HUES6 (cell line): ENCODE measurements around the gene WDR90.

Experiments used
- H3K27ac ChIP-seq: 2 replicates; pipeline ENCODE4 v1.7.0; 2013; ENCODE audit warnings: low read depth, mild to moderate bottlenecking, low read length, inconsistent platforms
- H3K27me3 ChIP-seq: 2 replicates; pipeline ENCODE4 v1.6.1; 2013; ENCODE audit warnings: low read length; ENCODE audit not compliant: control insufficient read depth, insufficient read depth
- H3K36me3 ChIP-seq: 2 replicates; pipeline ENCODE4 v1.6.1; 2013; ENCODE audit warnings: low read length; ENCODE audit not compliant: control insufficient read depth, insufficient read depth
- H3K4me1 ChIP-seq: 2 replicates; pipeline ENCODE4 v1.6.1; 2013; ENCODE audit warnings: low read length; ENCODE audit not compliant: control insufficient read depth, insufficient read depth
- H3K4me3 ChIP-seq: 2 replicates; pipeline ENCODE4 v1.5.1; 2013; ENCODE audit warnings: low read depth, low read length
- H3K9ac ChIP-seq: one replicate; pipeline ENCODE4 v1.6.1; 2013; ENCODE audit warnings: mild to moderate bottlenecking, low read length
- H3K9me3 ChIP-seq: 2 replicates; pipeline ENCODE4 v1.6.1; 2013; ENCODE audit warnings: low read depth, low read length; ENCODE audit not compliant: control insufficient read depth, insufficient read depth

The WDR90 gene

GRCh38 chr16:715477-716199 lies 66.5 kb downstream of the WDR90 start:
- Histone ChIP-seq H3K27me3 (peaks cover 27% of the 10 kb centered on the region), H3K9ac (peak overlapping the region; percentile 41), H3K27ac (no peak overlapping the region)

DNA sequence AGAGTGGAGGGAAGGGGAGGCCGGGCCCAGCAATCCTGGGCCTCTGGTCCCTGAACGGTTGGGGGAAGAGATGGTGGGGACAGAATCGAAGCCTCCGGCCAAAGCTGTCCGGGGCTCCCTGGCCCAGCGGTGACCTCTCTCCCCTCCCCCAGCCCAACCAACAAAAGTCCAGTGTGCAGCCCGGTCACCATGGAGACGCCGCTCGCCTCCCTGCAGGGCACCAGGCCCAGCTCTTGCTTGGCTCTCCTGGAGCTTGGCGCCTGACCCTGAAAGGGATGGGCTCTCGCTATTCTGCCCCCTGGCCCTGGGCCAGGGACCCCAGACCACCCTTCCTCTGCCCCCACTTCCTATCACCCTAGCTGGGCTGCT lies 67.0 kb downstream of the WDR90 start:
- no peaks in the 10 kb centered on the region for H3K36me3 ChIP-seq
- peaks cover 30% of the 10 kb centered on the region for H3K4me1 ChIP-seq
- H3K4me3 ChIP-seq = peak overlapping the region; percentile 68
- H3K27ac ChIP-seq = no peak overlapping the region
- peaks cover 22% of the 10 kb centered on the region for H3K27me3 ChIP-seq
- peak overlapping the region; percentile 41 for H3K9ac ChIP-seq
- H3K9me3 ChIP-seq = no peaks in the 10 kb centered on the region

More at GRCh38 chr16:715477-716199, 66.5 kb downstream of the WDR90 start:
- no peaks in the 10 kb centered on the region for H3K36me3 ChIP-seq
- peak overlapping the region; percentile 68 for H3K4me3 ChIP-seq
- no peaks in the 10 kb centered on the region for H3K9me3 ChIP-seq
- peaks cover 30% of the 10 kb centered on the region for H3K4me1 ChIP-seq

DNA sequence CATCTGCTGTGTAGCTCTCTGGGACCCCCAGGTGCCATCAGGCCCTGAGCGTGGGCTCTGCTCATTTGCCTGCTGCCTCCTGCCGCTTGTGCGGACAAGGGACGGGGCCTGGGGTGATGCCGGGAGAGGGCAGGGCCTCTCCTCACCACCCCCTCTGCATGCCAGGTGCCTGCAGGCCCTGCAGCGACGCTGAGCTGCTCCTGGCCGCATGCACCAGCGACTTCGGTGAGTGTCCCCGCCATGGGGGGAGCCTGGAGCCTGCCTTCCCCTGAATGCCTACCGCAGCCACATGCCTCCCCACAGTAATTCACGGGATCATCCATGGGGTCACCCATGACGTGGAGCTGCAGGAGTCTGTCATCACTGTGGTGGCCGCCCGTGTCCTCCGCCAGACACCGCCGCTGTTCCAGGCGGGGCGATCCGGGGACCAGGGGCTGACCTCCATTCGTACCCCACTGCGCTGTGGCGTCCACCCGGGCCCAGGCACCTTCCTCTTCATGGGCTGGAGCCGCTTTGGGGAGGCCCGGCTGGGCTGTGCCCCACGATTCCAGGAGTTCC lies 67.7 kb downstream of the WDR90 start:
- peaks cover 30% of the 10 kb centered on the region for H3K4me1 ChIP-seq
- H3K9me3 ChIP-seq = no peaks in the 10 kb centered on the region
- H3K27ac ChIP-seq = no peak overlapping the region
- H3K4me3 ChIP-seq = 0 out of 2 replicates have a peak overlapping the region, but pooled peaks have one; percentile 68
- no peak overlapping the region for H3K9ac ChIP-seq
- no peaks in the 10 kb centered on the region for H3K36me3 ChIP-seq
- H3K27me3 ChIP-seq = peaks cover 22% of the 10 kb centered on the region
